Testis (tissue), 2 donors: ENCODE results near the gene FBXO44.

Experiments used
- POLR2A ChIP-seq: fragments of 450-650 bp; IDR thresholded peaks from one replicate; pipeline ENCODE4 v1.6.1; 2017; ENCODE audit warnings: antibody characterized with exemption, mild to moderate bottlenecking, moderate library complexity
- TF ChIP-seq, protein P1 (sequence below), 3 experiments: fragments of 450-650 bp in 2 of 3; fragments of 200-600 bp in 1 of 3; sonication (generic) in 1 of 3; IDR thresholded peaks; one replicate each; pipeline ENCODE4 v1.5.1; 2016 to 2019; ENCODE audit warnings: antibody characterized with exemption in 3 of 3, mild to moderate bottlenecking in 2 of 3, moderate library complexity in 1 of 3

DNA sequence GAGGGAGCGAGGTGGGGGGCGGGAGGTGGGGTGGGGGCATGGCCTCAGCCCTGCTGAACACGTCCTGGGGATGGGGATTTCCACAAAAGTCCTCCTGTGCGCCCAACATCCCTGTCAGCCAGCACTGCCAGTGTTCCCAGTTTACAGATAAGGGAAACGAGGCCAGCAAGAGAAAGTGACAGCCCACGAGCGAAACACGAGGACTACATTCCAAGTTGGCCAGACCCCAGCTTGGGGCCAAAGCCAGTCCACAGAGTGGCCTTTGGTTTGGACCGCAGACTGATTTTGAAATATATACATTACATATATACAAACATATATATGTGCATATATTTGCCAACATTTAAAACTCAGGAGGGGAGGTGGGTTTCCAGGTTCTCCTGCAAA is 5.4 kb upstream of the FBXO44 start:
- TF ChIP-seq, protein P1, sequence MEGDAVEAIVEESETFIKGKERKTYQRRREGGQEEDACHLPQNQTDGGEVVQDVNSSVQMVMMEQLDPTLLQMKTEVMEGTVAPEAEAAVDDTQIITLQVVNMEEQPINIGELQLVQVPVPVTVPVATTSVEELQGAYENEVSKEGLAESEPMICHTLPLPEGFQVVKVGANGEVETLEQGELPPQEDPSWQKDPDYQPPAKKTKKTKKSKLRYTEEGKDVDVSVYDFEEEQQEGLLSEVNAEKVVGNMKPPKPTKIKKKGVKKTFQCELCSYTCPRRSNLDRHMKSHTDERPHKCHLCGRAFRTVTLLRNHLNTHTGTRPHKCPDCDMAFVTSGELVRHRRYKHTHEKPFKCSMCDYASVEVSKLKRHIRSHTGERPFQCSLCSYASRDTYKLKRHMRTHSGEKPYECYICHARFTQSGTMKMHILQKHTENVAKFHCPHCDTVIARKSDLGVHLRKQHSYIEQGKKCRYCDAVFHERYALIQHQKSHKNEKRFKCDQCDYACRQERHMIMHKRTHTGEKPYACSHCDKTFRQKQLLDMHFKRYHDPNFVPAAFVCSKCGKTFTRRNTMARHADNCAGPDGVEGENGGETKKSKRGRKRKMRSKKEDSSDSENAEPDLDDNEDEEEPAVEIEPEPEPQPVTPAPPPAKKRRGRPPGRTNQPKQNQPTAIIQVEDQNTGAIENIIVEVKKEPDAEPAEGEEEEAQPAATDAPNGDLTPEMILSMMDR (IDR thresholded peaks at IDR 0.05), result no peak
- no peak for TF ChIP-seq POLR2A
